GM13977 (cell line): ENCODE results near the gene TIPRL.
"Not testable (repeated sequence)": the region's sequence is repeated elsewhere in the genome, so short reads cannot be mapped to it uniquely, and the experiment has no call there.

Source experiments
- DNase-seq: peaks from one replicate; pipeline ENCODE4 v3.0.0; 2012; ENCODE audit warnings: low spot score
- in situ Hi-C: fragments of 300-500 bp; cut with MboI; formaldehyde crosslinking; loops from one replicate; pipeline ENCODE4 v1.12.0; 2022; ENCODE audit warnings: low sequenced_read_pairs, low pct_unique_long_range_greater_than_20kb, mixed read lengths, inconsistent platforms; ENCODE audit not compliant: unreplicated experiment
- TF ChIP-seq, protein P1 (sequence below): IDR thresholded peaks from 2 replicates; pipeline ENCODE4 v1.5.1; 2012; ENCODE audit warnings: mild to moderate bottlenecking, control low read depth; ENCODE audit not compliant: insufficient read depth; ENCODE audit errors: extremely low read depth, missing control alignments

Gene TIPRL

GRCh38 chr1:168170564-168171508, 7.9 kb upstream of the TIPRL start:
- in situ Hi-C loops, result no loop called here

GRCh38 chr1:168172250-168172915, 6.4 kb upstream of the TIPRL start:
- DNase-seq, result no peak
- in situ Hi-C loops, result no loop called here

More at GRCh38 chr1:168170564-168171508, 7.9 kb upstream of the TIPRL start:
- TF ChIP-seq, protein P1, sequence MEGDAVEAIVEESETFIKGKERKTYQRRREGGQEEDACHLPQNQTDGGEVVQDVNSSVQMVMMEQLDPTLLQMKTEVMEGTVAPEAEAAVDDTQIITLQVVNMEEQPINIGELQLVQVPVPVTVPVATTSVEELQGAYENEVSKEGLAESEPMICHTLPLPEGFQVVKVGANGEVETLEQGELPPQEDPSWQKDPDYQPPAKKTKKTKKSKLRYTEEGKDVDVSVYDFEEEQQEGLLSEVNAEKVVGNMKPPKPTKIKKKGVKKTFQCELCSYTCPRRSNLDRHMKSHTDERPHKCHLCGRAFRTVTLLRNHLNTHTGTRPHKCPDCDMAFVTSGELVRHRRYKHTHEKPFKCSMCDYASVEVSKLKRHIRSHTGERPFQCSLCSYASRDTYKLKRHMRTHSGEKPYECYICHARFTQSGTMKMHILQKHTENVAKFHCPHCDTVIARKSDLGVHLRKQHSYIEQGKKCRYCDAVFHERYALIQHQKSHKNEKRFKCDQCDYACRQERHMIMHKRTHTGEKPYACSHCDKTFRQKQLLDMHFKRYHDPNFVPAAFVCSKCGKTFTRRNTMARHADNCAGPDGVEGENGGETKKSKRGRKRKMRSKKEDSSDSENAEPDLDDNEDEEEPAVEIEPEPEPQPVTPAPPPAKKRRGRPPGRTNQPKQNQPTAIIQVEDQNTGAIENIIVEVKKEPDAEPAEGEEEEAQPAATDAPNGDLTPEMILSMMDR, result no peak
- peak; percentile 21 for DNase-seq

GRCh38 chr1:168178227-168178637, 530 bp upstream of the TIPRL start:
- TF ChIP-seq, protein P1, result no peak
- in situ Hi-C loops, result no loop called here
- peak; percentile 24 for DNase-seq

More at GRCh38 chr1:168172250-168172915, 6.4 kb upstream of the TIPRL start:
- TF ChIP-seq, protein P1, result no peak

DNA sequence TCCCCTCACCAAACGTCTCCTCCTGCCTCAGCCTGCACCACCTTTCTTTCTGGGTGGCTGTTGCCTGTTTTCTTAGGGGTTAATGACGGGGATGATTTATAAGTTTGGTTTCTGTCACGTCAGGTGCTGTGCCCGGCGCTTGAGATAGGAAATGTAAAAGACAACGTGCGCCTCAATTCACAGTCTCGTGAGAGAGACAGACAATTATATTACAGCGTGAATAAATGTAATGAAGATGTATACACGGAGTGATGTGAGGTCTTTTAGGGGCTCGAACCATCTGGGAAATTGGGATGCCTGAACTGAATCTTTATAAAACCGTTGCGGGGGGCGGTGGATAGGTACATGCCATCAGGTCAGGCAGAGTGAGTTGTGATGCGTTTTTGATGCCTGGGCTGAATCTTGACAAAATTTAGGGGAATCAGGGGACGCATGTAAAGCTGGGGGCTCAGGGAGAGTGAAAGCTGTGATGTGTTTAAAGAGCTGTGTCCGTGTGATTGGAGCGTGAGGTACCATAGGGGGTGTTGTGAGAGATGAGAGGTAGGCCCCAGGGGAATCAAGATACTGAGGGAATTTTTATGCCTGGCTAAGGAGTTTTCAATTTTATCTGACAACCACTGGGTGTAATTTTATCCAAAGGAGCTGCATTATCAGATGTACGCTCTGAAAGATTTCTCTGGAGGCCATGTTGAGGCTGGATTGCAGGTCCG, 831 bp downstream of the TIPRL start:
- in situ Hi-C loops, result no loop called here
- TF ChIP-seq, protein P1, result no peak

DNA sequence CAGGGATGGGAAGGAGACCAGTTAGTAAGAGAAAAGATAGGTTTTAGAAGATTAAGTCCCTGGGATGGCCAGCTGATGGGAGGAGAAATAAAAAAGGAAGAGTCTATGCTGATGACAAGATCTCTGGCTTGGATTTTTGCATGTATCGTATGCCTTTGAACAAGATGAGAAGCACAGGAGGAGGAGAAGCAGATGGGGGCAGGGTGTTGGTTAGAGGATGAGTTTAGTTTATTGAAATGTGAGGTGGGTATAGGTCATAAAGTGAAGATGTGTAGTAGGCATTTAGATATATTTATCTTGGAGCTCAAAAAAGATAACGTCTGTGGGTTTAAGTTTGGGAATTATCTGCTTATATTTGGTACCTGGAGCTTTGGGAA, 1.4 kb downstream of the TIPRL start:
- TF ChIP-seq, protein P1, result no peak
- no peak for DNase-seq
- in situ Hi-C loops, result no loop called here

More for the DNA sequence above, 831 bp downstream of the TIPRL start:
- DNase-seq, result peak; percentile 24

- in situ Hi-C loops, DNase-seq: not testable (repeated sequence)
Measured at GRCh38 chr1:168181063-168181720, 2.4 kb downstream of the TIPRL start.
